ENCODE measurements around the gene MANSC1. TPM values are rescaled to one million over a fixed set of nuclear protein-coding genes. Genes with fewer than 3 reads are reported as not detected.

The MANSC1 gene
- total and polyA plus RNA-seq, 9 of the 15 experiments (the other 6 are each of a cell fraction or from before 2014, with no cell fraction given), result 0.76 to 8.6 (median 3.1) TPM

DNA sequence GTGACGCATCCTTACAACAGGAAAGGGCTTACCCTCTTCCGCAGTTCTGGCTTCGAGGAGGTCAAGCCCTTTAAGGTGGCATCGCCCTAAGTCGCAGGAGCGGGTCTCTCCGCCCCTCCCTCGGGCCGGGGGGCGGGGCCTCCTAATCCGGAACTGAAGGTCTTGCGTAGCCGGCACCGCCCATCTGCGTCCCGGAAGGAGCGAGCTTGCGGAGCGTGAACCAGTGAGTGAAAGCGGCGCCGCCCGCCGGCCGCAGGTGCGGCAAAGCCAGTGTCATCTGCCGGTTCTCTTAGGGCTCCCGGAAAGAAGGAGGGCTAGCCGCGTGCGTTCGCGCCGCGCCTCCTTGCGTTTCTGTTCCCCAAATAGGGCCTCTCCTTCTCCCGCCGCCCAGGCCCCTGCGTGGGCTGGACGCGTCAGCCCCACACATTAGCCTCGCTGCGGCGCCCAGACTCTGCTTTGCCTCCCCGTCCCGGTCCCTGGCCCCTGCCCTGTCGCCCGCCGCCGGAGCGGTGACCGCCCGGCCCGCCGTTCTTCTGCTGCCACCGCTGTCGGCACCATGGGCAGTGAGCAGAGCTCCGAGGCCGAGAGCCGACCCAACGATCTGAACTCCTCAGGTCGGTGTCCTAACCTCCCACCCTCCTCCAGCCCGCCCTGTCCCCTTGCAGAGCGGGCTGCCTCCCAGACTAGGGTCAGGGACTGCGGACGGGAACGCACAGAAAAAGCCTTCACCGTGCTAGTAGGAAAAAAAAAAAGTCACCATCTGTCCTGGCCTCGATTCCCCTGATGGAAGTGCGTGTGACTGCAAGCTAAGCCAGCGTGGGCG is 7.1 kb upstream of the MANSC1 start, which contains the start of gene BORCS5 (continued):
- TF ChIP-seq, protein P1, sequence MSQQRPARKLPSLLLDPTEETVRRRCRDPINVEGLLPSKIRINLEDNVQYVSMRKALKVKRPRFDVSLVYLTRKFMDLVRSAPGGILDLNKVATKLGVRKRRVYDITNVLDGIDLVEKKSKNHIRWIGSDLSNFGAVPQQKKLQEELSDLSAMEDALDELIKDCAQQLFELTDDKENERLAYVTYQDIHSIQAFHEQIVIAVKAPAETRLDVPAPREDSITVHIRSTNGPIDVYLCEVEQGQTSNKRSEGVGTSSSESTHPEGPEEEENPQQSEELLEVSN (IDR thresholded peaks at IDR 0.05; ENCODE audit: borderline replicate concordance in 1 of 2, extremely low read depth in 1 of 2, insufficient read depth in 1 of 2, insufficient read length in 1 of 2, low read depth in 1 of 2, low read length in 1 of 2, poor library complexity in 1 of 2, severe bottlenecking in 1 of 2), result peak in 1 of 2 experiments; percentile 46
- TF ChIP-seq ETV6 (IDR thresholded peaks at IDR 0.05; ENCODE audit: borderline replicate concordance in 1 of 2, low read depth in 2 of 2, low read length in 1 of 2) (peak in 1 of 2 experiments; percentile 41; a peak in 1 of 4 replicates), ETV6 (CRISPR knock-in tag; IDR thresholded peaks at IDR 0.05; ENCODE audit: borderline replicate concordance) (no peak), SRSF3 (IDR thresholded peaks at IDR 0.05; ENCODE audit: insufficient read depth, low read length) (no peak), CHD2 (IDR thresholded peaks at IDR 0.05; ENCODE audit: low read depth, low read length) (no peak), STAT5B (CRISPR knock-in tag; IDR thresholded peaks at IDR 0.05) (no peak), ZSCAN32 (CRISPR knock-in tag; IDR thresholded peaks at IDR 0.05) (no peak), ZNF12 (CRISPR knock-in tag; IDR thresholded peaks at IDR 0.05) (no peak), NR2F6 (CRISPR knock-in tag; IDR thresholded peaks at IDR 0.05) (no peak), ZKSCAN8 (CRISPR knock-in tag; IDR thresholded peaks at IDR 0.05) (no peak), SP1 (CRISPR knock-in tag; IDR thresholded peaks at IDR 0.05) (peak; percentile 65; the same call in 1 of the 2 replicates), SNIP1 (IDR thresholded peaks at IDR 0.05; ENCODE audit: low read depth) (no peak), MED1 (CRISPR knock-in tag; IDR thresholded peaks at IDR 0.05; ENCODE audit: borderline replicate concordance) (no peak), ZNF717 (CRISPR knock-in tag; IDR thresholded peaks at IDR 0.05) (no peak), DDX20 (tag; IDR thresholded peaks at IDR 0.05; ENCODE audit: low read depth) (no peak), ARID2 (IDR thresholded peaks at IDR 0.05) (no peak), ZBTB17 (CRISPR knock-in tag; IDR thresholded peaks at IDR 0.05) (no peak)
- TF ChIP-seq, protein P2, sequence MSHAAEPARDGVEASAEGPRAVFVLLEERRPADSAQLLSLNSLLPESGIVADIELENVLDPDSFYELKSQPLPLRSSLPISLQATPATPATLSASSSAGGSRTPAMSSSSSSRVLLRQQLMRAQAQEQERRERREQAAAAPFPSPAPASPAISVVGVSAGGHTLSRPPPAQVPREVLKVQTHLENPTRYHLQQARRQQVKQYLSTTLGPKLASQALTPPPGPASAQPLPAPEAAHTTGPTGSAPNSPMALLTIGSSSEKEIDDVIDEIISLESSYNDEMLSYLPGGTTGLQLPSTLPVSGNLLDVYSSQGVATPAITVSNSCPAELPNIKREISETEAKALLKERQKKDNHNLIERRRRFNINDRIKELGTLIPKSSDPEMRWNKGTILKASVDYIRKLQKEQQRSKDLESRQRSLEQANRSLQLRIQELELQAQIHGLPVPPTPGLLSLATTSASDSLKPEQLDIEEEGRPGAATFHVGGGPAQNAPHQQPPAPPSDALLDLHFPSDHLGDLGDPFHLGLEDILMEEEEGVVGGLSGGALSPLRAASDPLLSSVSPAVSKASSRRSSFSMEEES (CRISPR knock-in tag; IDR thresholded peaks at IDR 0.05), result no peak
- TF ChIP-seq, protein P3, sequence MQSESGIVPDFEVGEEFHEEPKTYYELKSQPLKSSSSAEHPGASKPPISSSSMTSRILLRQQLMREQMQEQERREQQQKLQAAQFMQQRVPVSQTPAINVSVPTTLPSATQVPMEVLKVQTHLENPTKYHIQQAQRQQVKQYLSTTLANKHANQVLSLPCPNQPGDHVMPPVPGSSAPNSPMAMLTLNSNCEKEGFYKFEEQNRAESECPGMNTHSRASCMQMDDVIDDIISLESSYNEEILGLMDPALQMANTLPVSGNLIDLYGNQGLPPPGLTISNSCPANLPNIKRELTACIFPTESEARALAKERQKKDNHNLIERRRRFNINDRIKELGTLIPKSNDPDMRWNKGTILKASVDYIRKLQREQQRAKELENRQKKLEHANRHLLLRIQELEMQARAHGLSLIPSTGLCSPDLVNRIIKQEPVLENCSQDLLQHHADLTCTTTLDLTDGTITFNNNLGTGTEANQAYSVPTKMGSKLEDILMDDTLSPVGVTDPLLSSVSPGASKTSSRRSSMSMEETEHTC (IDR thresholded peaks at IDR 0.05), result peak; percentile 8; the same call in 1 of the 2 replicates

Measured in K562 (cell line).